Activated B cell treated with CpG ODN at 0.5 μM for 24 hours (primary cell): Measurements from ENCODE around the gene LRRIQ1. TPM values are rescaled to one million over a fixed set of nuclear protein-coding genes. Genes with fewer than 3 reads are reported as not detected.

ENCODE experiments used
- ATAC-seq: fragments of 200-7000 bp; cut with Tn5 transposase; one replicate; pipeline ENCODE4 v1.10.0; 2021; ENCODE audit warnings: low read depth, mild to moderate bottlenecking, moderate library complexity
- CTCF ChIA-PET: fragments of 350-600 bp; sonication (Branson Sonifier 250); formaldehyde crosslinking; loops from one replicate; lab custom pipeline; 2021; ENCODE audit warnings: antibody characterized with exemption; lab: Charles Lee
- POLR2A ChIA-PET: fragments of 350-600 bp; sonication (Branson Sonifier 250); formaldehyde crosslinking; loops from one replicate; lab custom pipeline; 2021; ENCODE audit warnings: antibody characterized with exemption; lab: Charles Lee
- DNase-seq: peaks from one replicate; pipeline ENCODE4 v3.0.0; 2022
- H3K27ac Mint-ChIP-seq: one replicate; pipeline ENCODE4 v1.8.0; 2020; ENCODE audit warnings: mixed read lengths
- H3K27me3 Mint-ChIP-seq: one replicate; pipeline ENCODE4 v1.8.0; 2021; ENCODE audit warnings: mixed read lengths
- H3K36me3 Mint-ChIP-seq: one replicate; pipeline ENCODE4 v1.8.0; 2021; ENCODE audit warnings: low read depth, mixed read lengths
- H3K4me1 Mint-ChIP-seq: one replicate; pipeline ENCODE4 v1.8.0; 2021; ENCODE audit warnings: mixed read lengths
- H3K4me3 Mint-ChIP-seq: one replicate; pipeline ENCODE4 v1.8.0; 2020; ENCODE audit warnings: mild to moderate bottlenecking, mixed read lengths
- H3K9me3 Mint-ChIP-seq: one replicate; pipeline ENCODE4 v1.8.0; 2020; ENCODE audit warnings: mixed read lengths
- intact Hi-C: fragments of 100-400 bp; cut with micrococcal nuclease; formaldehyde crosslinking; loops from one replicate; pipeline ENCODE4 v1.15.1; 2024
- total RNA-seq: library from RNA; stranded (reverse); gene quantifications from 2 replicates; pipeline ENCODE4 v1.2.3, GENCODE V29; 2022
- TF ChIP-seq, protein P1 (sequence below): fragments of 200-600 bp; IDR thresholded peaks from one replicate; pipeline ENCODE4 v1.8.0; 2022; ENCODE audit warnings: antibody characterized with exemption, mild to moderate bottlenecking

The LRRIQ1 gene
- total RNA-seq, 1 donor from 2014 or later: not detected

DNA sequence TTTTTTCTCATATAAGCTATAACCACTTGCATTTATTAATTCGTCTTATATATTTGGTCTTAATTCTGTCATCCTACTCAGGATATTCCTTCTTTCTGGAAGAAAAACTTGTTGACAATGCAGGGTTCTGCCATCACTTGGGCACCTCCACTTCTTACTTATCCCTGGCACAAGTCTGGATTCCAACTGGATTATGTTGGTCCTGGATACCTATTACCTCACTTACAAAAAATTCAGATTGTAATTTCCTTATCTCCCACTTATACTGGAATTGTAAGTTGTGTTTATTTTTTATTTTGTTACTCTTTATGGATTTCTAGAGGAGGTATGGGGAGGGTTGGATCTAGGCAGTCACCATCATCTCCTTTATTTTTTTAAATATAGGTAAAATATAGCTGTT lies 36.7 kb downstream of the LRRIQ1 start:
- ATAC-seq (no peak), DNase-seq (no peak)
- intact Hi-C loops: loop anchor here (5.0 kb wide), 1 partner anchor 49 kb away; no protein-coding TSS in a partner anchor
- TF ChIP-seq, protein P1, sequence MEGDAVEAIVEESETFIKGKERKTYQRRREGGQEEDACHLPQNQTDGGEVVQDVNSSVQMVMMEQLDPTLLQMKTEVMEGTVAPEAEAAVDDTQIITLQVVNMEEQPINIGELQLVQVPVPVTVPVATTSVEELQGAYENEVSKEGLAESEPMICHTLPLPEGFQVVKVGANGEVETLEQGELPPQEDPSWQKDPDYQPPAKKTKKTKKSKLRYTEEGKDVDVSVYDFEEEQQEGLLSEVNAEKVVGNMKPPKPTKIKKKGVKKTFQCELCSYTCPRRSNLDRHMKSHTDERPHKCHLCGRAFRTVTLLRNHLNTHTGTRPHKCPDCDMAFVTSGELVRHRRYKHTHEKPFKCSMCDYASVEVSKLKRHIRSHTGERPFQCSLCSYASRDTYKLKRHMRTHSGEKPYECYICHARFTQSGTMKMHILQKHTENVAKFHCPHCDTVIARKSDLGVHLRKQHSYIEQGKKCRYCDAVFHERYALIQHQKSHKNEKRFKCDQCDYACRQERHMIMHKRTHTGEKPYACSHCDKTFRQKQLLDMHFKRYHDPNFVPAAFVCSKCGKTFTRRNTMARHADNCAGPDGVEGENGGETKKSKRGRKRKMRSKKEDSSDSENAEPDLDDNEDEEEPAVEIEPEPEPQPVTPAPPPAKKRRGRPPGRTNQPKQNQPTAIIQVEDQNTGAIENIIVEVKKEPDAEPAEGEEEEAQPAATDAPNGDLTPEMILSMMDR: no peak
- Mint-ChIP-seq H3K27me3 (peaks cover 2% of the 10 kb centered on the region), H3K9me3 (no peaks in the 10 kb centered on the region), H3K27ac (no peak overlapping the region), H3K36me3 (no peaks in the 10 kb centered on the region), H3K4me3 (no peak overlapping the region), H3K4me1 (no peaks in the 10 kb centered on the region)
- POLR2A ChIA-PET: no interaction called here
- CTCF ChIA-PET: no interaction called here

DNA sequence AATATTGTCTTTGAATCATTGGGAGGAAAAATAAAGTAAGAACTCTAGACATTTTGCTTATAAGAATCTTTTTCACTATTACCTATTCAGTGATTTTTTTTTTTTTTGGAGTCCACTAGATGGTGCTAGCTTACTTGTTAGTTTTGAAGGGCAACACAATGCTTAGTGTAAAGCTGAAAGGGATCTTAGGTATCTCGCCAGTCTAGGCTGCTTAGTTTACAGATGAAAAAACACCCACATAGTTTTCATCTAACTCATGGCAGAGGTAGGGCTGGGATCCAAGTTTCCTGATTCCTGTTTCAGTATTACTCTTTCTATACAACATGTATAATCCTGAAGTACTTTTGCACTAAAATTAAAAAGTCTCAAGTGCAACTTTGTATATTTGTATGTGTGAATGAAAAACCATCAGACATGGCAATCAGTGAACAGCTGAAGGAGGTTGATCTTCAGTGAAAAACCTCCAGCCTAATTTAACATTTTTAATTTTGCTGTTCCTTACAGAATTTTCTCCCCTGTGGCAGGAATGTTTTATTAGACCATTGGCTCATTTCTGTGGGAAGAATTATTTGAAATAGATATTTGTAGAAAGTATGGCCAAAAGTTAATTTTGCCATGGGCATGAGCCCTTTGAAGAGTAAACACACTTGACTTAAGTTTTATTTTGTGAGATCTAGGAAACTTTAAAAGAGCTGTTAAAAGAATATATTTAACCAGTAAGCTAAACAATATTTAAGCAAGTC lies 40.7 kb downstream of the LRRIQ1 start:
- H3K9me3 Mint-ChIP-seq: no peaks in the 10 kb centered on the region
- no peak for DNase-seq
- no peak overlapping the region for H3K4me3 Mint-ChIP-seq
- peaks cover 2% of the 10 kb centered on the region for H3K27me3 Mint-ChIP-seq
- intact Hi-C loops: loop anchor here (2.0 to 5.0 kb wide), 2 partner anchors 796 to 840 kb away; no protein-coding TSS in a partner anchor
- TF ChIP-seq, protein P1: no peak
- H3K27ac Mint-ChIP-seq: no peak overlapping the region
- ChIA-PET CTCF (no interaction called here), POLR2A (no interaction called here)
- no peaks in the 10 kb centered on the region for H3K36me3 Mint-ChIP-seq
- ATAC-seq: no peak
- no peaks in the 10 kb centered on the region for H3K4me1 Mint-ChIP-seq

DNA sequence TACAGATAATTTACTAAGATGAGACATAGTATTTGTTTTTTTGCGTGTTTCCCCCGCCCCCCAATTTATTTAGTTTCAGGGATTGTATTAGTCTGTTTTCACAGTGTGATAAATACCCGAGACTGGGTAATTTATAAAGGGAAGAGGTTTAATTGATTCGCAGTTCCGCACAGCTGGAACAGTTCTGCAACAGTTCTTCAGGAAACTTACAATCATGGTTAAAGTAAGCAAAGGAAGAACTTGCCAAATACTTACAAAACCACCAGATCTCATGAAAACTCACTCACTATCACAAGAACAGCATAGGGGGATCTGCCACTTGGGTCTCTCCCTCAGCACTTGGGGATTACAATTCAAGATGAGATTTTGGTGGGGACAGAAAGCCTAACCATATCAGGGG lies 48.9 kb downstream of the LRRIQ1 start:
- Mint-ChIP-seq H3K27me3 (no peaks in the 10 kb centered on the region), H3K4me3 (no peak overlapping the region), H3K27ac (no peak overlapping the region), H3K4me1 (no peaks in the 10 kb centered on the region), H3K9me3 (no peaks in the 10 kb centered on the region), H3K36me3 (no peaks in the 10 kb centered on the region)
- DNase-seq: no peak
- TF ChIP-seq, protein P1: no peak
- ChIA-PET CTCF (no interaction called here), POLR2A (no interaction called here)
- intact Hi-C loops: no loop called here
- no peak for ATAC-seq

DNA sequence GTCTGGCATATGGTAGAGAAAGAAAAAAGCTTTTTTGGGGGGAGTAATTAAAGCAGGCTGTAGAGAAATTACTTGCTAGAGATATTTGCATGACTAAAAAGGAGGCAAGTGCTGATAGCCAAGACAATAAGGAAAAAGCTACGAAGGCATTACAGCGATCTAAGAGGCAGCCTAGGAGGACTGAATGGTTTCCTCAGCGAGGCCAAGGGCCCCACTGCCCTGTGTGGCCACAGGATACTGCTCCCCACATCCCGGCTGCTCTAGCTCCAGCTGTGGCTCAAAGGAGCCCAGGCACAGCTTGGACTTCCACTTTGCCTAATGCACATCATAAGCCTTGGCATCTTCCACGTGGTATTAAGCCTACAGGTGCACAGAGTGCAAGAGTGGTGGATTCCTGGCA lies 53.6 kb downstream of the LRRIQ1 start:
- H3K27me3 Mint-ChIP-seq: no peaks in the 10 kb centered on the region
- POLR2A ChIA-PET: no interaction called here
- CTCF ChIA-PET: no interaction called here

DNA sequence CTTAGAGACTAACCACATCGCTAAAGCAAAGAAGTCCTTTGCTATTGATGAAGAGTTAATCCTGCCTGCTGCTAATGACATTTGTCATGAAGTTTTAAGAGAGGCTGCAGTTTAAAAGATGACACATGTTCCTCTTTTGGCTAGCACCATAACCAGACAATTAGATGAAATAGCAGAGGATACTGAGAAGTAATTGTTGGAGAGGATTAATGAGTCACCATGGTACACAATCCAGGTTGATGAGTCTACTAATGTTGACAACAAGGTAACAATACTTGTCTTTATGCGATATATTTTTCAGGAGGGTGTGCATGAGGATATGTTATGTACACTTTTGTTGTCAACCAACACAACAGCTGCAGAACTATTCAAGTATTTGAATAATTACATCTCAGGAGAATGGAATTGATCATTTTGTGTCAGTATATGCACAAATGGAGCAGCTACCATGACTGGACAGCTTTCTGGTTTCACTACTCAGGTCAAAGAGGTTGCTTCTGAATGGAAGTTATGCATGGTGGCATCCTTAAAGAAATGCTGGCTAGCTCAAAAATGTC lies 56.7 kb downstream of the LRRIQ1 start:
- CTCF ChIA-PET: no interaction called here
- DNase-seq (no peak), ATAC-seq (no peak)
- Mint-ChIP-seq H3K9me3 (no peaks in the 10 kb centered on the region), H3K4me3 (no peak overlapping the region), H3K27me3 (no peaks in the 10 kb centered on the region), H3K4me1 (no peaks in the 10 kb centered on the region), H3K27ac (no peak overlapping the region), H3K36me3 (no peaks in the 10 kb centered on the region)
- intact Hi-C loops: no loop called here
- POLR2A ChIA-PET: no interaction called here
- TF ChIP-seq, protein P1: no peak

More for the DNA sequence above, 53.6 kb downstream of the LRRIQ1 start:
- TF ChIP-seq, protein P1: no peak
- H3K4me1 Mint-ChIP-seq: no peaks in the 10 kb centered on the region
- no peak overlapping the region for H3K4me3 Mint-ChIP-seq
- H3K27ac Mint-ChIP-seq: no peak overlapping the region
- intact Hi-C loops: no loop called here
- ATAC-seq (no peak), DNase-seq (no peak)
- no peaks in the 10 kb centered on the region for H3K36me3 Mint-ChIP-seq
- no peaks in the 10 kb centered on the region for H3K9me3 Mint-ChIP-seq
